Stimulated activated CD4-positive, alpha-beta T cell treated with anti-CD3 and anti-CD28 coated beads, Interleukin-1b, Interleukin-23, amount 100 ng/mL, for 4 hours (primary cell): Measurements from ENCODE around the gene KCTD3.

ENCODE experiments used
- DNase-seq, 2 donors: peaks; one replicate each; pipeline ENCODE4 v3.0.0-alpha.2; 2020; ENCODE audit warnings: low read depth in 2 of 2

Gene KCTD3

DNA sequence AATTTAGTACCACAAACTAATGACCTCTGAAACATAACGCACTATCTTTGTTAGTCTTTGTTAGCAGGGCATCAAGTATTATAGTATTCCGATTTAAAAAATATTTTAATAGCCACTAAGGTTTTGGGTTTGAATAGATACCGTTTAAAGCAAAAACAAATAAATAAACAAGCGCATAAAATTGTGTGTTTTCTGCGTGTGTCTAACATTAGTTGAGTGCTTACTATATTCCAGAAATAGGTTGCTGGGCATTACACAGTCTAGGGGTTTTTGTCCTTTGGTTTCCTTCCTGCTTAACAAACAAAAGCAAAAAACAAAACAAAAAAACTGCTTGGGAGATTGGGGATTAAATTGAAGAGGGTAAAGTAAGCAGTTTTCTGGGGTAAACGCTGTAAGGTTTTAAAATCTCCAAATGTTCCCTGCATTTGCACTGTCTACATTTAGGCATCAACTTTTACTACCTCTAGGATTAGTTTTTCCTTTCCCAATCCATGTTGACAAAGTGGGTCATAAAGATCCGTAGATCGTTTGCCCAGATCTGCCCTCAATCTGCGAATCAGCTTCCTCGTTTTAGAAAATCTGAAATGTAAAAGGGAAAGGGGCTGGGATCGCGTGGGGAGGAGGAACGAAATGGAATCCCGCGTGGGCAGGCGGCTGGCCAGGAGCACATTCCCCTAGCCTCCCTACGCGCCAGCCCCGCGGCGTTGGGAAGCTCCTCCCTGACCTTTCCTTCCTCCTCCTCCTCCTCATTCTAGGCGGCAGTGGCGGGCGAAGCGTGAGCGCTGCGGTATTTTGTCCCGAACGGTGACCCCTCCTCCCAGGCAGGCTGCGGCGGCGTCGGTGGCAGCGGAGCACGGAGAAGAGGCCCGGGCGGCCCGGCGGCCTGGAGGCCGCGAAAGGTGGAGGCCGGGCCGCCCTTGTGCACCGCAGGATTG is at the start of gene KCTD3:
Gene KCTD3 (plus strand): TSS at position 749 of the 935 bp plus-strand sequence. CDS start 382 bp downstream, outside the sequence.
- DNase-seq, result peak; percentile 3 to 26

DNA sequence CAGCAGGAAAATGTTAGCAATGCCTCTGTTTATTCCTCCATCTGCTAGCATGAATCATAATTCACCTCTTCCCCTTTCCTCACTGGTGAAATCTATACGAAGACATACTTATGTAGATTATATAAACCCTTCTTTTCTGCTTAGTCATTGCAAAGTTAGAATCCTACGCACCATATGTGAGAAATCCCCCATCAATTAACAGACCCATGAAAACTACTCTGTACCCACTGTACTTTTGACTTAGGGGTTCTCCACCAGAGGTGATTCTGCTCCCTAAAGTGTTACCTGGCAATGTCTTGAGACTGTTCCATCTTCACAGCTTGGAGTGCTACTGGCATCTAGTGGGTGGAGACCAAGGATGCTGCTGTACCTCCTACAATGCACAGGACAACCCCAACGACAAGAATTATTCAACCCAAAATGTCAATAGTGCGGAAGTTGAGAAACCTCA is 49.6 kb upstream of the KCTD3 start:
- no peak for DNase-seq

GRCh38 chr1:215518594-215518993 is 48.5 kb upstream of the KCTD3 start:
- no peak for DNase-seq

DNA sequence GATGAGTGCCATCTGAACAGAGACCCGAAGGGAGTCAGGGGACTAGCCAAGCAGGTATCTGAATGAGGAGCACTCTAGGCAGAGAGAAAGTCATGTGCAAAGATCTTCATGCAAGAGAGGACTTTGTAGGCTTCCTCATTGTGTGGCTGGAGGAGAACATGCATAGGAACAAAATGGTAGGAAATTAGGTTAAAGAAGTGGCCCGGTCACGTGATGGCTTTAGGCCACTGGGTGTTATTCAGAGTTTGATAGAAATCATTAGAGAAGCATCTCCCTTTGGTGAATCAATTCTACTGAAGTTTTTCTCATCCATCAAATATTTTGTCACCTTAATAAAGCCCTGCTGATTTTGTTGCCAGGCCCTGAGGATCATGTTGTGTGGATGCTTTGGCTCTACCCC is 45.8 kb upstream of the KCTD3 start:
- no peak for DNase-seq

DNA sequence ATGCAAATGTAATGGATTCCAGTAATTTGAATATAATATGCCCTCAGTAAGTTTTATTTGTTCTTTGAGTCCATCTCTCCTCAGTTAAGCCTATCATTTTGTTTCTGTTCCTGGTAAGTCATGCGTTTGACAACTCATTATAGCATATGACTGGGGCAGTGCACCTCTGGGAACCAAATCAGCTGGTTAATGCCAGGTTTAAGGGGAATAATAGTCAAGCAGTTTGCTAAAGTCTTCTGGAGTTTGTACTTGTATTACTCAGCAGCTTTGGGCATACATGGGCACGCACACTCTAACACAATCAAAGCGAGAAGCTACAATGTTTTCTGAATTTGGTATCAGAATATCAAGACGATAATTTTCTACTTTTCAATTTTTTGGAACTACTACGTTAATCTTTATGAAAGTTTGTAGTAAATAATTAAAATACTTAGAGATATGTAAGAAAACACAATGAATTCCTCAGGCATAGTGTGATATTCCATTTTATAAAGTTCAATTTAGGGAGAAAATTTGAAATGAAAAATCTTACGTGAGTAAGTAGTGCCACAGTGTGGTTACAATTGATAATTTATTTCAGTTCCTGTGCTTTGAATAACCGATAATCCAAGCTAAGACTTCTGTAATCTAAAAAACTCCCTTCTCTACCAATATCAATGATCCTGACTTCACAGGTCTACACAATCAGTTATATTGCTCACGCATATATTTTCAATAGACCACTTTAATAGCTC is 43.8 kb upstream of the KCTD3 start:
- no peak for DNase-seq

DNA sequence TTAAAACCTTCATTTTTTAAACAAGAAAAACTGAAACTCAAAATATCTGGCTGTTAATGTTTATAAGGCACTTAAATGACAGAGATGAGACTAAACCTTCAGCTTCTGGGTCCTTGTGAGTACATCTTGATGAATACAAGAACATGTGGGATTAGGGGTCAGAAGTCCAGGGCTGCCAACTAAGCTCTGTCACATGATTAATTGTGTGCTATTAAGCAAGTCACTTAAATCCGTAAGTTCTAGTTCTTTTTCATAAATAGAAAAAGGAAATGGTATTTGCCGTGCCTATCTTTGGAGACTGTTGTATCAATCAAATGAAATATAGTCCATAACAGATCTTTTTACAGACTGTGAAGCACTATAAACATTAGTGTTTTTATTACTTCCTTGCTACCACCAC is 43.2 kb upstream of the KCTD3 start:
- no peak for DNase-seq

DNA sequence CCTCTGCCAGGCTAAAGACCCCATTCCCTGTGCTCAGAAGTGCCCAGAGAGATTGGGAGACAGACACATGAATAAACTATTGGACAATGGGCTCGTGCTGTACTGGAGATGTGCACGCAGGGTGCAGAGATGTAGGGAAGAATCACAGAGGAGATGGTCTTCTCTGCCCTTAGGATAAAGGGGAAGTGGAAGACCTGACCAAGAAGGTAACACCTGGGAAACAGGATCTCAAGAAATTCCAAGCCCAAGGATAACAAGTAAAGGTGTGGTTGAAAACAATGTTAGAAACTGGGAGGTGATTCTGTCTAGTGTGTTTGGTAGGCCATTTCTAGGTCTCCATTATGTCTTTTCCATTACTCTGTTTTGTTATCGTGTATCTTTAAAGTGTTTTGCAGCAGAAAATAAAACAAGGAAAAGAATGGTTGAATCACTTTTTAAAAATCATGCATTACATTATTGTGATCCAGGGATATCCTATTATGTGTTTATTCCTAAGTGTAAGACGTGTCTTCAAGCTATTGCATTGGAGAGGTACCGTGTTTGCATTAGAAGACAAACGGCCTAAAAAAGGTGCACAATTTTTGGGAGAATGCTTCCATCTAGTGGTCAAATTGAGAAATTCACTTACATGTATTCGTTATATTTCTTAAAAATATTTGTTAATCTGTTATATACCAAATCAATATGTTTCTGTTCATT is 40.8 kb upstream of the KCTD3 start:
- no peak for DNase-seq

DNA sequence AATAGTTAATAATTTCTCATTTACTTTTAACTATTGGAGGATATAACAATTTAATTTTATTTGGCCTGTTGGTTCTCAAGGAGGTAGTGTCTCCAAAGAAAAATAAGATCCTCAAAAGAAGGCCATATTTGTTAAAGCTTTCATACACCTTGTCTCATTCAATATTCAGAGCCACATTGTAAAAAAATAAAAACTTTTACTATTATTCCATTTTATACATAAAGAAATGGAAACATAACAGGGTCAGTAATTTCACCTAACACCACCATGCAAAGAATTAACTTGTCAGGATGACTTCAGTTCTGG is 40.3 kb upstream of the KCTD3 start:
- no peak for DNase-seq

DNA sequence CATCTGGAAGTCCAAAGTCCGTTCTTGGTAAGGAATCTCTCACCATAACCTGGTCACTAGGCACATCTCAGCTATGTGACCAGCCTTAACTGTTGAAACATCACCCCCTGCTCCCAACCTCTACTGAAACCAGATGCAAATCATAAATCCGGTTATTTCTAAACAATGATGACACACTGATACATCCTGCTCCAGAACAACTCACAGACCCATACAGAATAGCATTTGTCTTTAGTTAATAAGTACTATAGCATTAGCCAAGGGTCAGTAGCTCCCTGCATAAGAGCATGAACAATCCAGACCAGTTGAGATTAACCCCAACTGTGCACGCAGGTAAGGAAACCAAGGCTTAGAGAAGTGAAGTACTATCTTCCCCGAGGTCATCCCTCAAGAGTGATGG is 38.0 kb upstream of the KCTD3 start:
- no peak for DNase-seq

DNA sequence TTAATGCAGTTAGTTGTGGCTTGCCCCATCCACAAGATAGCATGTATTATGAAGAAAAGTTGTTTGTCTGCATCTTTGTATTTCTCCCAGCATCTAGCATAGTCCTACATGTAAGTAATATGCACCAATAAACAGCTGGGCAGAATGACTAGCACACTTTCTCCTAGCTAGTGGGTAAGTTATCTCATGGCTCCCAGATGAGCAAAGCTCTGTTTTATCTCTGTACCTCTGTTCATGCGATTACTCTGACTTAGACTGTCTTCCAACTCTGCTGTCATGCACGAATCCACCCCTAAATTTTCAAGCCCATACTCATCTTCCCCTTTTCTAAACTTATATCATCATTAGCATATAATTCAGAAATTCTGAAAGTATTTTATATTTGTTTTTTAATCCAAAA is 37.5 kb upstream of the KCTD3 start:
- DNase-seq, result no peak

GRCh38 chr1:215530401-215530984 is 36.6 kb upstream of the KCTD3 start:
- no peak for DNase-seq

DNA sequence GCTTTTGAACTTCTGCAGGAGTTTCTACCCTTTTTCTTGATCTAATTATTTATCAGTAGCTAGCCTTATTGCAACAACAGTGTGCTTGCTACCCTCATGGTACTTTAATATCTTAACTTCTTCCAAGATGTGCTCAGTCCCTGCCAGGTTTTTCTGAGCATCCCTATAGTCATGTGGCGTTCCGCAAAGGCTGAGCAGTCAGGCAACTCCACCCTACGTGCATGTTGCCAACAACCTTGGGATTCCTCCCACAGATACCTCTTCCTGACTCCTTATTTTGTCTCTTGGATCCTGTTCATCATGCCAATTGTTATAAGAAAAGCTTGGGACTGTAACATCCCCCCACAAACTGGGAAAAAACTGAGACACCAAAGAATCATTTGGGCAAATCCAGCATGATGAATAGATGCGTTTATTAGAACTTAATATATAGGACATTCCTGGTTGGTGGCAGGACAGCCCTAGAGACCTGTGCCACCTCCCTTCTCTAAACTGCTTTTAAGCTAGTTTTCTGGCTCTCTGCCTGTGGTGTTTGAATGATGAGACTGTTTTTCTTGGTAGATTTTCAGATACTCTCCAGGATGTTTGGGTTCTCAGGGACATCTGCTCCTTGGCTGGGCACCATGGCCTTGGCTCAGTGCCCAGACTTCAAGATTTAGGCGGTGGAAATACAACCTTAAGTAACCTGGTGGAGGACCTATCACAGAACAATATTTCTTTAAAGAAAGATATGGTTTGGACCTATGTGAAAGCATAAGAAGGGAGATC is 27.1 kb upstream of the KCTD3 start:
- no peak for DNase-seq

DNA sequence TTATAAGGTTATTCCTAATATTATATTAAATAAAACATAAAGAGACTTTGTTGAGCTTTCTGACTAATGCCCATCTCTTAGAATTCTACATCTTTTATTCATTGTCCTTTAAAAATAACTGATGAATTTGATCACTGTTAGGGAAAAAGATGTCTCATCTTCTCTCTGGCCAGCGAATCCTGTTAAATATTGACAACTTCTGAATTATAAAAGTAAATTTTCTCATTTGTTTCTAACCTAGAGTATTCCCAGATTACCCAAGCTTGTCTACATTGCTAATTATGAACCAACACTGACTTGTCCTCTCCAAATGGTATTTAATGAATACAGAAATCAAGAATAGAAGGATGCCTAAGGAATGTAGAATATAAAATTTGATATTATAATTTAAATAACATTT is 24.8 kb upstream of the KCTD3 start:
- no peak for DNase-seq

GRCh38 chr1:215543191-215543606 is 23.9 kb upstream of the KCTD3 start:
- DNase-seq, result no peak

DNA sequence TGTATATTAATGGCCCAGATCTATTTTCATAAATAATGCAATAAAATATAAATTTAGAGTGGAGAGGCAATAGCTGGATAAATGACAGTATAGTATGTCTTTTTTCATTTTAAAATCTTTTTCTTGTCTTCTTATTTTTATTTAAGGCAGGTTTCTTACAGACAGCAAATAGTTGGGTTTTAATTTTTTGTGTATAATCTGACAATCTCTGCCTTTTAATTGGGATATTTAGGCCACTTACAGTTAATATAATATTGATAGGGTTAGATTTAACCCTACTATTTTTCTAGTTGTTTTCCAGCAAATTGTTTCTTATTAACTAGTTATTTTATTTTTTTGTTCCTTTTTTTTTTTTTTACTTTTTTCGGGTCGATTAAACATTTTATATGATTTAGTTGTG is 23.3 kb upstream of the KCTD3 start:
- no peak for DNase-seq

DNA sequence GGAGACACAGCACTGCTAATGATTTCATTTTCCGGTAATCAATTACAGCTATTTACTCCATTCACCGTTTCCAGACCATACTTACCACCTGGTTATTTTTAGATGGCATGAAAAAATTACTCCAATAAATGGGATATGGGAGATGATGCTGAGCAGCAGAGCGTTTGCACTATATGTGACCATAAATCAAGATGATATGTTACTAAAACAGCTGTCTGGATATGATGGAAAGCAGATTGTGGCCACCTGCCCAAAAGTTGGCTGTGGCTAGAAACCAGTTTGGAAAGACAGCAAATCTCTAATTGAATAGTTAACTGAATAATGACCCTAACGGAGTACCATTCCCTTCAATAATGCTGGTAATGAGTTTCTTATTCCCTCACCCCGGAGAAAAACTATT is 22.5 kb upstream of the KCTD3 start:
- DNase-seq, result no peak

GRCh38 chr1:215545096-215545495 is 22.0 kb upstream of the KCTD3 start:
- no peak for DNase-seq

- DNase-seq, result no peak
Measured at GRCh38 chr1:215547011-215547410, 20.1 kb upstream of the KCTD3 start.

- DNase-seq, result no peak
Measured at GRCh38 chr1:215551806-215552205, 15.3 kb upstream of the KCTD3 start.

GRCh38 chr1:215554865-215555264 is 12.2 kb upstream of the KCTD3 start:
- no peak for DNase-seq

GRCh38 chr1:215555531-215555930 is 11.6 kb upstream of the KCTD3 start:
- DNase-seq, result no peak
